Measurements from ENCODE around the gene DRP2.

DRP2 gene

GRCh38 chrX:101237041-101237440 is 17.5 kb downstream of the DRP2 start:
- no peak for TF ChIP-seq CTCF (IDR thresholded peaks at IDR 0.05; ENCODE audit: insufficient read depth, low read depth, low read length, missing control alignments)
- H3K4me3 ChIP-seq (ENCODE audit: low read depth, low read length) = no peak overlapping the region
- DNase-seq (ENCODE audit: low read depth) = no peak

GRCh38 chrX:101241531-101241930 is 21.9 kb downstream of the DRP2 start:
- no peak for TF ChIP-seq CTCF (IDR thresholded peaks at IDR 0.05; ENCODE audit: insufficient read depth, low read depth, low read length, missing control alignments)
- H3K4me3 ChIP-seq (ENCODE audit: low read depth, low read length) = no peak overlapping the region
- no peak for DNase-seq (ENCODE audit: low read depth)

GRCh38 chrX:101252634-101253033 is 33.0 kb downstream of the DRP2 start:
- TF ChIP-seq CTCF (IDR thresholded peaks at IDR 0.05; ENCODE audit: insufficient read depth, low read depth, low read length, missing control alignments) = no peak
- DNase-seq (ENCODE audit: low read depth) = no peak
- no peak overlapping the region for H3K4me3 ChIP-seq (ENCODE audit: low read depth, low read length)

GRCh38 chrX:101257448-101258258 is 38.1 kb downstream of the DRP2 start:
- TF ChIP-seq CTCF (IDR thresholded peaks at IDR 0.05; ENCODE audit: insufficient read depth, low read depth, low read length, missing control alignments) = no peak
- no peak overlapping the region for H3K4me3 ChIP-seq (ENCODE audit: low read depth, low read length)
- no peak for DNase-seq (ENCODE audit: low read depth)

GRCh38 chrX:101258259-101258581 is 38.6 kb downstream of the DRP2 start:
- H3K4me3 ChIP-seq (ENCODE audit: low read depth, low read length) = no peak overlapping the region
- no peak for DNase-seq (ENCODE audit: low read depth)
- no peak for TF ChIP-seq CTCF (IDR thresholded peaks at IDR 0.05; ENCODE audit: insufficient read depth, low read depth, low read length, missing control alignments)

- peak; percentile 0 for DNase-seq (ENCODE audit: low read depth)
- peak; percentile 11 for TF ChIP-seq CTCF (IDR thresholded peaks at IDR 0.05; ENCODE audit: insufficient read depth, low read depth, low read length, missing control alignments)
- H3K4me3 ChIP-seq (ENCODE audit: low read depth, low read length) = no peak overlapping the region
Observed at GRCh38 chrX:101260435-101260834, 40.8 kb downstream of the DRP2 start.

GRCh38 chrX:101262590-101262989 is 43.0 kb downstream of the DRP2 start:
- H3K4me3 ChIP-seq (ENCODE audit: low read depth, low read length) = no peak overlapping the region
- no peak for TF ChIP-seq CTCF (IDR thresholded peaks at IDR 0.05; ENCODE audit: insufficient read depth, low read depth, low read length, missing control alignments)
- DNase-seq (ENCODE audit: low read depth) = no peak
